Mesodermal cell (in vitro differentiated cells): ENCODE measurements around the gene LMO4.

Experiments used
- H3K27ac ChIP-seq: 2 replicates; pipeline ENCODE4 v1.7.0; 2013; ENCODE audit warnings: mild to moderate bottlenecking, low read depth, low read length, moderate library complexity; ENCODE audit not compliant: severe bottlenecking
- H3K36me3 ChIP-seq: 2 replicates; pipeline ENCODE4 v1.7.1; 2013; ENCODE audit warnings: mild to moderate bottlenecking, low read length, moderate library complexity; ENCODE audit not compliant: control insufficient read depth, insufficient read depth
- H3K4me1 ChIP-seq: one replicate; pipeline ENCODE4 v1.7.1; 2013; ENCODE audit warnings: mild to moderate bottlenecking, low read length; ENCODE audit not compliant: insufficient read depth, control insufficient read depth, poor library complexity, severe bottlenecking
- H3K4me3 ChIP-seq: 2 replicates; pipeline ENCODE4 v1.7.0; 2013; ENCODE audit warnings: low read length, control low read depth, mild to moderate bottlenecking; ENCODE audit not compliant: insufficient read depth, poor library complexity, severe bottlenecking; ENCODE audit errors: extremely low read depth
- H3K9me3 ChIP-seq: 2 replicates; pipeline ENCODE4 v1.7.1; 2013; ENCODE audit warnings: mild to moderate bottlenecking, low read length, moderate library complexity; ENCODE audit not compliant: control insufficient read depth
- WGBS, 2 experiments: methylation state at CpG; one replicate each; pipeline ENCODE4 v1.1.5; 2013; ENCODE audit warnings: missing lambda C conversion rate in 2 of 2; ENCODE audit not compliant: insufficient coverage in 2 of 2; 5-methylcytosine and 5-hydroxymethylcytosine counted together

LMO4 gene

GRCh38 chr1:87358219-87358618 is 29.5 kb downstream of the LMO4 start:
- Histone ChIP-seq H3K4me1 (no peaks in the 10 kb centered on the region), H3K4me3 (no peak overlapping the region), H3K36me3 (no peaks in the 10 kb centered on the region), H3K27ac (no peak overlapping the region), H3K9me3 (no peaks in the 10 kb centered on the region)
- 86% methylated on average over 1 of the region's 1 CpG; no CpG with 5 or more reads in 1 of the 2 experiments for WGBS, 2 experiments

- Histone ChIP-seq H3K4me1 (no peaks in the 10 kb centered on the region), H3K9me3 (no peaks in the 10 kb centered on the region), H3K36me3 (no peaks in the 10 kb centered on the region), H3K27ac (no peak overlapping the region), H3K4me3 (no peak overlapping the region)
- WGBS, 2 experiments, result 100% methylated on average over 1 of the region's 1 CpG
These were observed 30.9 kb downstream of the LMO4 start for GRCh38 chr1:87359586-87359985.

- H3K4me3 ChIP-seq, result no peak overlapping the region
- no peaks in the 10 kb centered on the region for H3K9me3 ChIP-seq
- WGBS, 2 experiments, result 83% methylated on average over 1 of the region's 5 CpGs; no CpG with 5 or more reads in 1 of the 2 experiments
- H3K27ac ChIP-seq, result no peak overlapping the region
- H3K36me3 ChIP-seq, result no peaks in the 10 kb centered on the region
- no peaks in the 10 kb centered on the region for H3K4me1 ChIP-seq
These were observed 33.6 kb downstream of the LMO4 start for GRCh38 chr1:87362063-87362833.

- H3K4me1 ChIP-seq, result no peaks in the 10 kb centered on the region
- H3K4me3 ChIP-seq, result no peak overlapping the region
- WGBS, 2 experiments, result 88% methylated on average over 1 of the region's 2 CpGs; no CpG with 5 or more reads in 1 of the 2 experiments
- H3K9me3 ChIP-seq, result no peaks in the 10 kb centered on the region
- H3K36me3 ChIP-seq, result no peaks in the 10 kb centered on the region
- H3K27ac ChIP-seq, result no peak overlapping the region
These were observed 34.2 kb downstream of the LMO4 start for GRCh38 chr1:87362834-87363426.

GRCh38 chr1:87367549-87367948 is 38.9 kb downstream of the LMO4 start:
- no peaks in the 10 kb centered on the region for H3K9me3 ChIP-seq

GRCh38 chr1:87368907-87369306 is 40.2 kb downstream of the LMO4 start:
- no peak overlapping the region for H3K4me3 ChIP-seq
- no peaks in the 10 kb centered on the region for H3K9me3 ChIP-seq
- no peak overlapping the region for H3K27ac ChIP-seq
- H3K4me1 ChIP-seq, result peaks cover 14% of the 10 kb centered on the region
- H3K36me3 ChIP-seq, result no peaks in the 10 kb centered on the region
- 88% methylated on average over 1 of the region's 2 CpGs; no CpG with 5 or more reads in 1 of the 2 experiments for WGBS, 2 experiments

More at GRCh38 chr1:87367549-87367948, 38.9 kb downstream of the LMO4 start:
- Histone ChIP-seq H3K4me3 (no peak overlapping the region), H3K4me1 (peaks cover 14% of the 10 kb centered on the region), H3K27ac (no peak overlapping the region), H3K36me3 (no peaks in the 10 kb centered on the region)
- WGBS, 2 experiments, result 60% methylated on average over 1 of the region's 3 CpGs; no CpG with 5 or more reads in 1 of the 2 experiments

- Histone ChIP-seq H3K36me3 (no peaks in the 10 kb centered on the region), H3K27ac (peak overlapping the region; percentile 55), H3K4me1 (peaks cover 14% of the 10 kb centered on the region), H3K4me3 (no peak overlapping the region), H3K9me3 (no peaks in the 10 kb centered on the region)
- WGBS, 2 experiments, result 60% methylated on average over 1 of the region's 3 CpGs; no CpG with 5 or more reads in 1 of the 2 experiments
These were observed 41.2 kb downstream of the LMO4 start for GRCh38 chr1:87369736-87370478.

- Histone ChIP-seq H3K9me3 (no peaks in the 10 kb centered on the region), H3K27ac (peak overlapping the region; percentile 55), H3K4me3 (no peak overlapping the region), H3K4me1 (peaks cover 14% of the 10 kb centered on the region), H3K36me3 (no peaks in the 10 kb centered on the region)
- WGBS, 2 experiments, result 61 to 74% methylated on average over 3 to 4 of the region's 5 CpGs
These were observed 41.9 kb downstream of the LMO4 start for GRCh38 chr1:87370544-87370943.

- no peak overlapping the region for H3K4me3 ChIP-seq
- no peaks in the 10 kb centered on the region for H3K36me3 ChIP-seq
- H3K4me1 ChIP-seq, result no peaks in the 10 kb centered on the region
- H3K27ac ChIP-seq, result no peak overlapping the region
- peaks cover 6% of the 10 kb centered on the region for H3K9me3 ChIP-seq
These were observed 50.6 kb downstream of the LMO4 start for GRCh38 chr1:87379306-87379705.

GRCh38 chr1:87386217-87386790 is 57.6 kb downstream of the LMO4 start:
- 100% methylated on average over 1 of the region's 5 CpGs for WGBS, 2 experiments
- Histone ChIP-seq H3K9me3 (no peaks in the 10 kb centered on the region), H3K4me3 (no peak overlapping the region), H3K4me1 (no peaks in the 10 kb centered on the region), H3K36me3 (no peaks in the 10 kb centered on the region), H3K27ac (no peak overlapping the region)
